Liver (tissue), 3 donors: ENCODE data around the gene AQP5.

ENCODE experiments used
- CTCF ChIP-seq: fragments of 150-350 bp; IDR thresholded peaks from 2 replicates; pipeline ENCODE4 v1.5.1; 2017; ENCODE audit warnings: improper control_type of control experiment, low read depth, low read length; ENCODE audit not compliant: missing input control
- GABPA ChIP-seq, 2 donors: IDR thresholded peaks in 1 of 2; conservative IDR thresholded peaks in 1 of 2; 2 replicates each; pipeline ENCODE4 v1.6.1; 2016; ENCODE audit warnings: antibody characterized with exemption in 2 of 2, mild to moderate bottlenecking in 1 of 2, moderate library complexity in 1 of 2
- RAD21 ChIP-seq, 2 donors: IDR thresholded peaks; 2 replicates each; pipeline ENCODE4 v1.6.1; 2016; ENCODE audit warnings: antibody characterized with exemption in 2 of 2, mild to moderate bottlenecking in 2 of 2
- REST ChIP-seq: IDR thresholded peaks from 2 replicates; pipeline ENCODE4 v1.6.1; 2016; ENCODE audit warnings: antibody characterized with exemption, mild to moderate bottlenecking
- RXRA ChIP-seq, 2 donors: IDR thresholded peaks; 2 replicates each; pipeline ENCODE4 v1.6.1; 2017 to 2018; ENCODE audit warnings: antibody characterized with exemption in 2 of 2, mild to moderate bottlenecking in 1 of 2
- YY1 ChIP-seq: IDR thresholded peaks from 2 replicates; pipeline ENCODE4 v1.6.1; 2016; ENCODE audit warnings: antibody characterized with exemption, mild to moderate bottlenecking
- ZBTB33 ChIP-seq: IDR thresholded peaks from 2 replicates; pipeline ENCODE4 v1.6.1; 2016; ENCODE audit warnings: antibody characterized with exemption
- TF ChIP-seq, protein P1 (sequence below): IDR thresholded peaks from 2 replicates; pipeline ENCODE4 v1.6.1; 2016; ENCODE audit warnings: antibody characterized with exemption
- donor health status: healthy.
- donor health status: healthy.

DNA sequence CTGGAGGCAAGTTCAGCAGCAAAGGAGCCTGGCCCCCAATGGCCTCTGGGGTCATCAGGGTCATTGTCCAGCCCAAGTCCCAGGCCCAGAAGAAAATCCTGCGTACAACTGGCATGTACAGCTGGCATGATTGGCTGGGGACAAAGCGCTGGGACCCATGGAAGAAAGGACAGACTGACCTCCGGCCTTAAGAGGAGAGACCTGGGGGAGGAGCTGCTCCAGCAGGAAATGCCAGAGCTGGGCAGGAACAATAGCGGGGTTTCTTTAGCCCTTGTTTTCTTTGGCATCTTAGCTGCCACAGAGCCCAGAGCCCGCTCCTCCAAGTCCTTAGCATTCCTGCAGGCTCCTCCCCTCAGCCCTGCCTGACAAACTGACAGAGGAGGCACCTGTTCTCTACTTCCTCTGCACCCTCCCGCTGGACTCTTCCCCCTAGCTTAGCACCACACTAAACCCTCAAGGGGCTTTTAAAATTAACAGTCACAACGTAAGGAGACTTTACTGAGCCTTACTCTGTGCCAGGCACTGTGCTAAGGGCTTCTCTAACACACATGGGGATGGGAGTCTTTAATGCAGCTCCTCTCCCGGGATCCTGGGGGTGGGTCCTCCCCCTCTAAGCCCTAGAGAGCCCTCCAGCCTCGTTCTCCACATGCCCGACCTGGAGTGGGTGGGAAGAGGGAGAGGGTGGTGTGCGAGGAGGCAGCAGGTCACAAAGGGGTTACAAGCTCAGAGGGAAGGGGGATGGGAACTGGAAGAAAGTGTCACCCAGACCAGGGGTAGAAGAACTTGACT lies 1.8 kb upstream of the AQP5 start:
- TF ChIP-seq CTCF (no peak), GABPA (IDR thresholded peaks at IDR 0.05 in 1 of 2, conservative IDR thresholded peaks at IDR 0.05 in 1 of 2) (no peak), RAD21 (IDR thresholded peaks at IDR 0.05) (no peak), ZBTB33 (no peak), YY1 (no peak), RXRA (IDR thresholded peaks at IDR 0.05) (no peak), REST (no peak)
- TF ChIP-seq, protein P1, sequence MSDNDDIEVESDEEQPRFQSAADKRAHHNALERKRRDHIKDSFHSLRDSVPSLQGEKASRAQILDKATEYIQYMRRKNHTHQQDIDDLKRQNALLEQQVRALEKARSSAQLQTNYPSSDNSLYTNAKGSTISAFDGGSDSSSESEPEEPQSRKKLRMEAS = no peak
